ENCODE data around the gene EXOSC5.
"Not testable (repeated sequence)": the region's sequence is repeated elsewhere in the genome, so short reads cannot be mapped to it uniquely, and the experiment has no call there.

The EXOSC5 gene

GRCh38 chr19:41420101-41420880 lies 23.1 kb upstream of the EXOSC5 start:
- Mint-ChIP-seq H3K4me1 (no peaks in the 10 kb centered on the region), H3K27ac (no peak overlapping the region), H3K4me3 (no peak overlapping the region), H3K36me3 (ENCODE audit: low read depth) (peaks cover 4% of the 10 kb centered on the region), H3K27me3 (no peaks in the 10 kb centered on the region), H3K9me3 (no peaks in the 10 kb centered on the region)
- ATAC-seq (no peak), DNase-seq (no peak)

GRCh38 chr19:41416194-41416674 lies 19.1 kb upstream of the EXOSC5 start:
- H3K27ac Mint-ChIP-seq = no peak overlapping the region
- no peaks in the 10 kb centered on the region for H3K4me1 Mint-ChIP-seq
- no peaks in the 10 kb centered on the region for H3K27me3 Mint-ChIP-seq
- no peaks in the 10 kb centered on the region for H3K9me3 Mint-ChIP-seq
- DNase-seq (no peak), ATAC-seq (no peak)
- H3K36me3 Mint-ChIP-seq (ENCODE audit: low read depth) = peaks cover 7% of the 10 kb centered on the region
- no peak overlapping the region for H3K4me3 Mint-ChIP-seq

GRCh38 chr19:41415154-41415571 lies 18.0 kb upstream of the EXOSC5 start:
- DNase-seq = no peak
- Mint-ChIP-seq H3K27ac (no peak overlapping the region), H3K36me3 (ENCODE audit: low read depth) (peaks cover 7% of the 10 kb centered on the region), H3K9me3 (no peaks in the 10 kb centered on the region), H3K27me3 (no peaks in the 10 kb centered on the region), H3K4me3 (no peak overlapping the region), H3K4me1 (peaks cover under 1% of the 10 kb centered on the region)
- ATAC-seq = no peak

GRCh38 chr19:41414461-41414860 lies 17.3 kb upstream of the EXOSC5 start:
- H3K9me3 Mint-ChIP-seq = no peaks in the 10 kb centered on the region
- H3K4me3 Mint-ChIP-seq = no peak overlapping the region
- peaks cover 4% of the 10 kb centered on the region for H3K4me1 Mint-ChIP-seq
- peaks cover 7% of the 10 kb centered on the region for H3K36me3 Mint-ChIP-seq (ENCODE audit: low read depth)
- ATAC-seq (no peak), DNase-seq (no peak)
- H3K27me3 Mint-ChIP-seq = no peaks in the 10 kb centered on the region
- no peak overlapping the region for H3K27ac Mint-ChIP-seq

GRCh38 chr19:41413947-41414346 lies 16.8 kb upstream of the EXOSC5 start:
- H3K4me1 Mint-ChIP-seq = peaks cover 4% of the 10 kb centered on the region
- H3K27ac Mint-ChIP-seq = no peak overlapping the region
- no peaks in the 10 kb centered on the region for H3K9me3 Mint-ChIP-seq
- no peak for ATAC-seq
- H3K36me3 Mint-ChIP-seq (ENCODE audit: low read depth) = peaks cover 7% of the 10 kb centered on the region
- H3K4me3 Mint-ChIP-seq = no peak overlapping the region
- DNase-seq = no peak
- H3K27me3 Mint-ChIP-seq = no peaks in the 10 kb centered on the region

- Mint-ChIP-seq H3K4me1 (peaks cover 4% of the 10 kb centered on the region), H3K27ac (no peak overlapping the region), H3K9me3 (no peaks in the 10 kb centered on the region), H3K36me3 (ENCODE audit: low read depth) (peaks cover 7% of the 10 kb centered on the region), H3K27me3 (no peaks in the 10 kb centered on the region), H3K4me3 (no peak overlapping the region)
- no peak for ATAC-seq
- DNase-seq = no peak
Observed at GRCh38 chr19:41412953-41413352, 15.8 kb upstream of the EXOSC5 start.

GRCh38 chr19:41411968-41412265 lies 14.8 kb upstream of the EXOSC5 start:
- ATAC-seq (no peak), DNase-seq (no peak)
- Mint-ChIP-seq H3K27ac (no peak overlapping the region), H3K9me3 (no peaks in the 10 kb centered on the region), H3K4me1 (peaks cover 4% of the 10 kb centered on the region), H3K27me3 (no peaks in the 10 kb centered on the region), H3K36me3 (ENCODE audit: low read depth) (peaks cover 4% of the 10 kb centered on the region), H3K4me3 (no peak overlapping the region)

- no peak overlapping the region for H3K4me3 Mint-ChIP-seq
- H3K27me3 Mint-ChIP-seq = no peaks in the 10 kb centered on the region
- no peaks in the 10 kb centered on the region for H3K9me3 Mint-ChIP-seq
- ATAC-seq (no peak), DNase-seq (no peak)
- H3K36me3 Mint-ChIP-seq (ENCODE audit: low read depth) = peaks cover 3% of the 10 kb centered on the region
- H3K27ac Mint-ChIP-seq = no peak overlapping the region
- H3K4me1 Mint-ChIP-seq = peaks cover 4% of the 10 kb centered on the region
Observed at GRCh38 chr19:41411100-41411967, 14.2 kb upstream of the EXOSC5 start.

GRCh38 chr19:41410336-41411054 lies 13.3 kb upstream of the EXOSC5 start:
- peaks cover 2% of the 10 kb centered on the region for H3K36me3 Mint-ChIP-seq (ENCODE audit: low read depth)
- H3K27ac Mint-ChIP-seq = peak overlapping the region; percentile 44
- H3K27me3 Mint-ChIP-seq = no peaks in the 10 kb centered on the region
- no peaks in the 10 kb centered on the region for H3K9me3 Mint-ChIP-seq
- ATAC-seq (no peak), DNase-seq (no peak)
- peaks cover 4% of the 10 kb centered on the region for H3K4me1 Mint-ChIP-seq
- H3K4me3 Mint-ChIP-seq = no peak overlapping the region

- Mint-ChIP-seq H3K9me3 (no peaks in the 10 kb centered on the region), H3K27me3 (no peaks in the 10 kb centered on the region), H3K4me3 (no peak overlapping the region), H3K36me3 (ENCODE audit: low read depth) (peaks cover 2% of the 10 kb centered on the region), H3K27ac (no peak overlapping the region), H3K4me1 (peaks cover 4% of the 10 kb centered on the region)
- DNase-seq (no peak), ATAC-seq (no peak)
Observed at GRCh38 chr19:41409288-41409687, 12.1 kb upstream of the EXOSC5 start.

GRCh38 chr19:41408846-41409245 lies 11.7 kb upstream of the EXOSC5 start:
- not testable (repeated sequence) for H3K27ac Mint-ChIP-seq; H3K9me3 Mint-ChIP-seq; H3K27me3 Mint-ChIP-seq; H3K4me3 Mint-ChIP-seq; H3K4me1 Mint-ChIP-seq; H3K36me3 Mint-ChIP-seq (ENCODE audit: low read depth); DNase-seq; ATAC-seq

GRCh38 chr19:41408256-41408655 lies 11.1 kb upstream of the EXOSC5 start:
- Mint-ChIP-seq H3K27ac (no peak overlapping the region), H3K36me3 (ENCODE audit: low read depth) (peaks cover 2% of the 10 kb centered on the region), H3K4me3 (no peak overlapping the region), H3K27me3 (no peaks in the 10 kb centered on the region), H3K4me1 (peaks cover 4% of the 10 kb centered on the region), H3K9me3 (no peaks in the 10 kb centered on the region)
- DNase-seq (no peak), ATAC-seq (no peak)

GRCh38 chr19:41407271-41407670 lies 10.1 kb upstream of the EXOSC5 start:
- Mint-ChIP-seq H3K27ac (no peak overlapping the region), H3K4me3 (no peak overlapping the region), H3K27me3 (no peaks in the 10 kb centered on the region), H3K36me3 (ENCODE audit: low read depth) (no peaks in the 10 kb centered on the region), H3K9me3 (no peaks in the 10 kb centered on the region), H3K4me1 (peaks cover 4% of the 10 kb centered on the region)
- ATAC-seq (no peak), DNase-seq (no peak)

- Mint-ChIP-seq H3K9me3 (no peaks in the 10 kb centered on the region), H3K27ac (no peak overlapping the region), H3K4me1 (peaks cover 7% of the 10 kb centered on the region), H3K4me3 (no peak overlapping the region), H3K36me3 (ENCODE audit: low read depth) (no peaks in the 10 kb centered on the region), H3K27me3 (no peaks in the 10 kb centered on the region)
- ATAC-seq = no peak
- DNase-seq = no peak
Observed at GRCh38 chr19:41405776-41406175, 8.6 kb upstream of the EXOSC5 start.

All from activated naive CD8-positive, alpha-beta T cell treated with anti-CD3 and anti-CD28 coated beads, Interleukin-2, amount 50 U/mL, for 24 hours (primary cell).